GM10847 (cell line): ENCODE measurements around the gene NECAB3.

Experiments used
- POLR2A ChIP-seq: IDR thresholded peaks from 2 replicates; pipeline ENCODE4 v1.6.1; 2011; ENCODE audit not compliant: insufficient read length; ENCODE audit errors: extremely low read depth

The NECAB3 gene

DNA sequence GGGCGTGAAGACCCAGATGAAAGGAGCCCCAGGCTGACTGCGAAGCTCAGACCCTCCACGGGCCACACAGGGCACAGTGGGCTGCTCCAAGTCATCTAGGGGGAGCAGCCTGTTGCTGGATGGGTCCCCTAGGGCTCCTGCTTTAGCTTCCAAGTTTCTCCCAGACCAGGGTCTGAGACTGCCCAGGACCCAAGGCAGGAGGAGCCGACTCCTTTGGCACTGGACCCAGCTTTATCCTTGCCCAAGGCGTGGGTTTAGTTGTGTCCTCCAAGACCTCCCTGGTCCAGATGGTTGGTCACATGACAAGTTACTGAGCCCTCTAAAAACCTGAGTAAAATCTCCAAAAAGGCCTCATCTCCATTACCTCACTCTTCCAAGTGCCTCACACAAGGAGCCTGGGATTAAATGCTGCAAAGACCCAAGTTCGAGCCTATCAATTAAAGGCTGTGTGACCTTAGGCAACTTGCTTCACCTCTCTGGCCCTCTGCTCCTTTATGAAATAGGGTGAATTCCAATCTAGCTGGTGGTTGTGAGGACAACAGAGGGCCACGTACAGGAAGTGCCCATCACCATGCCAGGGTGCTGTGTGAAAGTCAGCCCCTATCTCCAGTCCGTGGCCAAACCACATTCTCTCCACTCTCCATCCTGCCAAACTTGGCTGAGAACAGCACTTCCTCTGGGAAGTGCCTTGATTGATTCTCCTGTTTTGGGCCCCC is 2.5 kb downstream of the NECAB3 start:
- TF ChIP-seq POLR2A, result no peak

DNA sequence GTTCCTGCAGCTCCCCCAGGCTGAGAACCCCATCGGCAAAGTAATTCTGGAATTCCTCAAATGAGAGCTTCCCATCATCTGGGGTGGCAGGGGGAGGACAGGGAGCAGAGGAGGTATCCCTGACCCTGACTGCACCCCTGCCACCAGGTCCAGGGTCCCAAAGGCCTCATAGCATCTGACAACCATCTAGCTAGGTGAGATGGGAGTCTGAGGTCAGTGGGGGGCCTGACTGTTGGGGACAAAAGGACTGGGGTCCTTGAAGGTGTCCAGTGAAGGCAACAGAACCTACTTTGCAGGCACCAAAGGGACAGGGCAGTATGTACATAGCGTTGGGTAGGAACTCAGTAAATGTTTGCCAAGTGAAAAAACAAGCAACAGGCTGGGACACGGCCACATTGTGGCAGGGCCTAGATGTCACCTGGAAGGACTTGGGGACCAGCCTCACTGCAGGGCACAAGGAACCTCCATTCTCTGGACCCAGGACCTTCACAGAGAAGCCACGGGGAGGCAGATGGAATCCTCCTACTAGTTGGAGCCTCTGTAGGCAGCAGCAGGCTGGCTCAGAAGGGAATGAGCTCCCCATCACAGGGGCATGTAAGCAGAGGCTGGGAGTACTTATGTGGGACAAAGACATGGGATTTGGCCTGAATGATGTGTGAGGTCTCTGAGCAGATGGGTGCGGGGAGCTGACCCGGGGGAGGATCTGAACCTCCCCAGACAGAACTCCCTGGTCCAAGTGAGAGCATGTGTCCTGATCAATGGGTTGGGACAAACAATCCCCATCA is 3.3 kb downstream of the NECAB3 start:
- no peak for TF ChIP-seq POLR2A

DNA sequence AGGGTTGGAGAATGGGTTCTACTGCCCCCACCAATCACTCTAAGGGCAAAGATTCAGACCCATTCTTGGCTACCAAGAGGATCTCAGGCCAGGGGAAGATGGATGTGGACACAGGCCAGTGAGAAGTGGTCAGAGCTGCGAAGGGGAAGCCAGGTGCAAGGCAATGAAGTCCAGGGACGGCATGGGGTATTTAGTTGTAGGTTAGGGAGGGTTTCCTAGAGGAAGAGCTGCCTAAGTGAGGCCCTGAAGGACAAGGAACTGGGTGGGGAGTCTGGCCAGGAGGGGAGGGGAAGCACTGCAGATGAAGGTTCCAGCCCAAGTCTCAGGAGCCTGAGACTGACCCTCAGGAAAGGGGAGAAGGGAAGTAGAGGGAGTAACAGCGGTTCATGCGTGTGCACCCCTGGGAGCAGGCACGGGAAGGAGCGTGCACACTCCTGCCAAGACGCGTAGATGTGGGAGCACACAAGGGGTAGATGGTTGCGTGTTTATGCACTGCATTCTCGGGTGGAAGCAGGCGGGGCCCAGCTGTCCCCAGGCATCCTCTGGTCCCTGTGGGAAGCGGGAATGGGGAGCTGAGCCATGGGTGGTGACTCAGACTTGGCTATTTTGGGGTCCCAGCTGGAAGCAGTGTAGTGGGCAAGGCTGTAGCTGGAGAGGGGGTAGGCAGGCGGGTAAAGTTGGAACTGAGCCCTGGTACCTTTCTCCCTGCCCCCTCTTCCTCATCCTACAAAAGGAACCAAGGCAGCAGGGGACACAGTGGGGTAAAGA is 4.2 kb downstream of the NECAB3 start:
- no peak for TF ChIP-seq POLR2A

DNA sequence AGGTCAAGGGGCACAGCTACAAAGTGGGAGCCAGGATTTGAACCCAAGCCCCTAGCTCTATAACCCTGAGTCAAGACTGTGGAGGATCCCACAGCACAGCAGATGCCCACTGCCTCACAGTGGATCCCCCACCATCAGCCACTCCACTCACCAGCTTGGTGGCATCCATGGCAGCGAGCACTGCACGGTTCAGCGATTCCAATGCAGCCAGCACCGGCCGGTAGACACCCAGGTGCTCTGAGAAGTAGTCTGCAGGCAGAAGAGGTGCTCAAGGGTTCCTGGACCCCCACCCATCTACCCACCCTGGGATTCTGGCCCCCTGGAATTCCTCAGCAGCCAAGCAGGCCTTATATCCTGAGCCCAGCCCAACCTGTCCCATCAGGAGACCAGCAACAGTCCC is 5.0 kb downstream of the NECAB3 start:
- no peak for TF ChIP-seq POLR2A

DNA sequence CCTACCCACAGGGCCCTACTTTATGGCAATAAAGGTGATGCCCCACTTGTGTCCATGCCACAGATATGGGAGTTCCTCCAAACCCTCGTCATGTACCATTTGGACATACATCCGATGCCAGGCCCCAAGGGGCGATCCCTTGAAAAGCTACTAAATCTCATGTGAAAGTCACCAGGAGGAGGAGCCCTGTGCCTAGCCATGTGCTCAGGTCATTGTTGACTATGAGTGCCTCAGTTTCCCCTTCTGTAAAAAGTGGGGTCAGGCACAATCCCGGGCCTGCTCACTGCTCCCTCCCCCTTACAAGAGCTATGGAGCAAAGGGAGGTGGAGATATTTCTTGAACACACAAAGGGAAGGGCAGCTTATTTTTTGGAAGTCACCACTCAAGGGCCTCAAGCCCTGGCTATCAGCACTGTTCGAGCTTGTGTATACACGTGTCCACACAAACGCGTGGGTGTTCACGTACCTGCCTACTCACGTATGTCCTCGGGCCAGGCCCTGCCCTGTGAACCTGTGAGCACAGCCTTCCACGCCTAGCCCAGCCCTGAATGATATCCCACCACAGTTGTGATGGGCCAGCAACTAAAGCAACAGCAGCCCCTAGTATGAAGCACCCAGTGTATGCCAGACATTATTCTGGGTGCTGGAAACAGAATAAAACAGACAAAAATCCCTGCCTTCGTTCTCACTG is 5.6 kb downstream of the NECAB3 start:
- no peak for TF ChIP-seq POLR2A

DNA sequence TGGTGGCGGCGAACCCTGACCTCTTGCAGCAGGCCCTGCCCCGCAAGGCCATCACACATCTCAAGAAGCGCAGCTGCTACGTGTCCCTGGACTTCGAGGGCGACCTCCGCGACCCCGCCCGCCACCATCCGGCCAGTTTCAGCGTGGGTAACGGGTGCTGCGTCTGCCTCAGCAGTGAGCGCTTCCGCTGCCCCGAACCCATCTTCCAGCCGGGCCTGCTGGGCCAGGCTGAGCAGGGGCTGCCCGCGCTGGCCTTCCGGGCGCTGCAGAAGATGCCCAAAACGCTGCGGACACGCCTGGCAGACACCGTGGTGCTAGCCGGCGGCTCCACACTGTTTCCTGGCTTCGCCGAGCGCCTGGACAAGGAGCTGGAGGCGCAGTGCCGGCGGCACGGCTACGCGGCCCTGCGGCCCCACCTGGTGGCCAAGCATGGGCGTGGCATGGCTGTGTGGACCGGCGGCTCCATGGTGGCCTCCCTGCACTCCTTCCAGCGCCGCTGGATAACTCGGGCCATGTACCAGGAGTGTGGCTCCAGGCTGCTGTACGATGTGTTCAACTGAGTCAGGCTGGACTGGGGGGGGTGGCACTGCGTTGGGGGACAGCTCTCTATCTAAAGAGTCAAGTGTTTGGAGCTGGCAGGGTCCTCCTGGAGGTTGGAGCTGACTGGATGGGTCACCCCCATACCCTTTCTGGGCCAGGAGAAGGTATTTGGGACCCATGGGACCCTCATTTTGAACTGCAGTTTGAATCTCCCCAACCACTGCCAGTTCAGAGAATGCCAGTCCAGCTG is 6.4 kb downstream of the NECAB3 start:
- TF ChIP-seq POLR2A, result peak; percentile 27

DNA sequence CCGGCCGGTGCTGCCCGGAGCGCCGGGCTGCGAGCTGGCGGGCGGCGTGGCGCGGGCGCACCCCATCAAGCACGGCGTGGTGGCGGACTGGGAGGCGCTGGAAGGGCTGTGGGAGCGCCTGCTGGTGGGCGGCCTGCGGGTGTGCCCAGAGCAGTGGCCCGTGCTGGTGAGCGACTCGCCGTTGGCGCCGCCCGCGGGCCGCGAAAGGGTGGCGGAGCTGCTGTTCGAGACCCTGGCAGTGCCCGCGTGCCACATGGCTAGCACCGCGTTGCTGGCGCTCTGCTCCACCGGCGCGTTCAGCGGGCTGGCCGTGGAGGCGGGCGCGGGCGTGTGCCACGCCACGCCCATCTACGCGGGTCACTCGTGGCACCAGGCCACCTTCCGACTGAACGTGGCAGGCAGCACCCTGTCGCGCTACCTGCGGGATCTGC is 7.0 kb downstream of the NECAB3 start:
- no peak for TF ChIP-seq POLR2A

DNA sequence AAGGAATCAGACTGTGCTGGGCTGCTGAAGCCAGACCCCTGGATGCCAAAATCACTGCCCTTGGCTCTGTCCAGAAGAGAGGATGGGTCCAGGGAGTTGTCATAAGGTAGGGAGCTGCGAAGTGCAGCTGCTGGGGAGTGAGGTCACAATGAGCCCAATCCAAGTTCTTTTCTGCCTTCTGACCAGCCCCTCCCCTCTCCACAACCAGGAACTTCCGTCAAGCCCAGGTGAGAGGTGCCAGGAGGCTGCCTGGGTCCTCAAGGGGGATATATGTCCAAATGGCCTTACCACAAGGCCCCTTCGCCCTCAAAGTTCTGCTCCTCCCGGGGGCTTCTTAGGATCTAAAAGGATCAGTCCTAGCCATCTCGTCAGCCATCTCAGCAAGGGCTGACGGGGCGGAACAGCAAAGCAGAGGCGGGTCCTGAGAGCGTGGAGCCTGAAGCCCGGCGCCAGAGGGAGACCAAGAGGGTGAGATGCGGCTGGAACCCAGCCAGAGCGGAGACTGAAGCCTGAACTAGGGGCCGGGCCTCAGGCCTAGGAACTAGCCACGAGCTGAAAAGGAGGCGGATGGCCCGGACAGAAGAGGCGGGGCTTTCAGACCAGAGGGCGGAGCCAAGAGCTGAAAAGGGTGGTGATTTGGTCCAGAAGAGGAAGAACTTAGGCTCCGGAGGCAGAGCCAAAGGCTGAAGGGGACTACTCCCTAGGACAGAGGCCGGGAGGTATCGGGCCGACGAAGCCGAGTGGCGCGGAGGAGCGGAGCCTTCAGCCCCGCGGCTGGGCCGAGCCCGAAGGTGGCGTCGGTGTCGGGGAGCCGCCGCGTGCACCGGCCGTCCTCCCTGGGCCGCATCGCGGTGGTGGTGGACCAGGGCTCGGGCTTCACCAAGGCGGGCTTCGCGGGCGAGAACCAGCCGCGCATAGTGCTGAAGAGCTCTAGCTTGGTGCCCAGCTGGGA is 7.7 kb downstream of the NECAB3 start, which contains the start of gene ACTL10:
Gene ACTL10, plus strand, starts transcription at position 651 of the 952 bp plus-strand sequence. CDS start 555 bp downstream, outside the sequence.
- TF ChIP-seq POLR2A, result peak; percentile 70

DNA sequence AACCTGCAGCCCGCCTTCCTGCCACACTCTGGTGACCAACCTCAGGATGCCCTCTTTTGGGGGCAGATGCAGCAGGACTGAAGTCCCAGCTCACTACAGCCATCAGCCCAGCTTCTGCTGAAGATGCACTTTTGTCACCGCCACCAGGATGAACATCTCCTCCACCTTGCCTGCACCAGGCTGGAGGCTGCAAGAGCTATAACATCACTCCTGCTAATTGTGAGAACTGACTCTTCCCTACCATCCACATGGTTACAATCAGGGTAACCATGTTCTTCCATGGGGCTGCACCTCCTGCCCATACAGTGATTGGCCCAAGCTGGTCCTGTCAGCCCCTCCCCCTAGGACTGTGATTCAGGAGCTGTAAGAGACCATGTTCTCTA is 9.5 kb downstream of the NECAB3 start:
- no peak for TF ChIP-seq POLR2A

DNA sequence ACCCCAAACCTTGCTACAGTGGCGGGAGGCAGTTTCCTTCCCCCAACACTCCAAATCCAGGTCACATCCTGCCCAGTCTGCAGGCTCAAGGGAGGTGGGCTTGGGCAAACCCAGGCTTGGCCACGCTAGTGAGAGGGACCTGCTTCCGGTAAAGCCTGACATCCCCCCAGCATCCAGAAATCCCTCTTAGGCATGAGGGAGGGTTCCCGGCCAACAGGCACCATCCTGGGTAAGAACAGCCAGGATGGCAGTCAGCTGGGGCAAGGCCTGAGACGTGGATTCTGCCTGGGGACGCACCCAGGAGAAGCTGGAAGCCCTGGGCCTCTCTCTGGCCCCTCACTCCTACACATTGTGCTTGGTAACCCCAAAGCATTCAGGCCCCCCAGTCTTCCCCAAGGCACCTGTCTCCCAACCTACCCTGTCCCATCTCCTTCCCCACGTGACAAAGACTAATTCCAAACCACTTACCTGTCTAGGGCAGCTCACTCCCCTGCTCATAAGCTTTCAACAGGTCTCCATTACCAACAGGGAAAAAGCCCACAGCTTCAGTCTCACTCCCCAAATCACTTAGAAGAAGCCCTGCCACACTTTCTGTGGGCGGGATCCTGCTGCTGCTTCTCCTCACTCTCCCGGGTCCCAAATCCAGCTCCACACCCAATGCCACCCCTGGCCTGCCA is 10.0 kb downstream of the NECAB3 start:
- TF ChIP-seq POLR2A, result no peak

DNA sequence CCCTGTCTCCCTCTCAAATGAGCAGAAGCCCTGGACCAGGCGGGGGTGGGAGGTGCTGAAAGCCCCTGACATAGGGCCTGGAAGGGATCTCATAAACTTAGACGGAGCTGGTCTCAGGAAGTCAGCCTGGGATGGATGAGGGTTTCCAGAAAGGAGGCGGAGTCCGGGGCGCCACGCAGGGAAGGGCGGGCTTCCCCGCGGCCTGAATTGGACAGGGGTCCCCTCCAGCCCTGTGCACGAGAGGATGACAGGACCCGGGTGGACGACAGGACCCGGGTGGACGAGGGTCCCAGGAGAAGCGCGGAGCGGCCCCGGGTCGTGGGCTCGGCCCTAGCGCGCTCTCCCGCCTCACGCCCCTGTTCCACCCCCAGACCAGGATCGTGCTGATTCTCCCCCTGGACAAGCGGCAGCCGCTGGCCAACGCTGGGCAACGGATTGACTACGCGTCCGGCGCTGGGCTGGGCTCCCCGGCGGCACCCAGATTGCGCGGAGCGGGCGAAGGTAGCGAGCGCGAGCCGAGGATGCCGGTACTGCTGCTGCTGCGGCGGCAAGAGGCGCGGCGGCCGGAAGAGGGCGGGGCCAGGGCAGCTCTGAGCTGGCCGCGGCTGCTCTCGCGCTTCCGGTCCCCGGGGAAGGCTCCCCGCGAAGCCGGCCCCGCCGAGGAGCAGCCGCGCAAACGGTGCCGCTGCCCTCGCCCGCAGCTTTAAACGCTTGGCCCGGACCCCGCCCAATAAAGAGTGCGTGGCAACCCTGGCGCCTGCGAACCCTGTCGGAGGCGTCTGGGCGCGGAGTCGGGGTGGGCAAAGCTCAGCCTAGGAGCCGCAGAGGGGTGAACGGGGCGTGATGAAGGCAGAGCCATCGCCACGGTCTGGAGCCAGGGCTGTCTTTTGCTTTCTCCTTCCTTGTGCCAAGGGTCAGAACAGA is 10.8 kb downstream of the NECAB3 start:
- peak; percentile 89 for TF ChIP-seq POLR2A

DNA sequence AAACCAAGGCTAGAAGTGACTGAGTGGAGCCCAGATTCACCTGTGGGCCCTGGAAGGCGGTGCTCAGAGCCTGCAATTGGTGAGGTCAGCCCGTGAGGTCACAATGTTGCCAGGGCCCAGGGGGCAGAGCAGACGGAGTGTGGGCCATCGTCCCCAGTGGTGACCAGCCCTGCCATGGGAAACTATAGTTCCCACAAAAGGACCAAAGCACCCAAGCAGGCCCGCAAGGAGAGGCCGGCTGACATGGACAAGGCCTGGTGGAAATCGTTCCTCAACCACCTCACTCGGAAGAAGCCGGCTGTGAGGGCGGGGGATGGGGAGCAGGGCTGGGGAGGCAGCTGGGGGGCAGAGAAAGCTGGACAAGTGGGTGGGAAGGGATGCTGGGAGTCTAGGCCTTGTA is 12.1 kb downstream of the NECAB3 start, which contains the start of gene C20orf144:
Gene C20orf144, plus strand, starts transcription at position 156 of the 400 bp plus-strand sequence. Its CDS starts 19 bp downstream, at position 175.
- no peak for TF ChIP-seq POLR2A
